GM21381 (cell line): ENCODE measurements around the gene UPF1.

Source experiments
- ATAC-seq: cut with Tn5 transposase; IDR thresholded peaks from one replicate; pipeline ENCODE4 v1.9.1; 2021; ENCODE audit warnings: mild to moderate bottlenecking, moderate library complexity; ENCODE audit not compliant: unreplicated experiment

UPF1 gene

DNA sequence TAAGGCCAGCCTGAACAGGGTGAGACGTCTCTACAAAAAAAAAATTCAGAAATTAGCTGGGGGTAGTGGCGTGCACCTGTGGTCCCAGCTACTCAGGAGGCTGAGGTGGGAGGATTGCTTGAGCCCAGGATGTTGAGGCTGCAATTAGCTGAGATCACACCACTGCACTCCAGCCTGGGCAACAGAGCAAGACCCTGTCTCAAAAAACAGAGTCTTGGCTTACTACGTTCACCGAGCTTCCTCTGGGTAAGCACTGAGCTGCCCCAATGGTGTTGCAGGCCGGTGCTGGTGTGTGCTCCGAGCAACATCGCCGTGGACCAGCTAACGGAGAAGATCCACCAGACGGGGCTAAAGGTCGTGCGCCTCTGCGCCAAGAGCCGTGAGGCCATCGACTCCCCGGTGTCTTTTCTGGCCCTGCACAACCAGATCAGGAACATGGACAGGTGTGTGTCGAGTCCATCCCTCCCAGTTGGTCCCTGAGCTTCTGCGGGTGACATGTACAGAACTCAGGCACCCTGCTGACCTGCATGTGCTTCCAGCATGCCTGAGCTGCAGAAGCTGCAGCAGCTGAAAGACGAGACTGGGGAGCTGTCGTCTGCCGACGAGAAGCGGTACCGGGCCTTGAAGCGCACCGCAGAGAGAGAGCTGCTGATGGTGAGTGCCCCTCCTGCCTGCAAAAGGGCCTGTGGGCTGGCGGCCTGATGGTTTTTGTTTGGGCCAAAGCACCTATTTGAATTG is 24.1 kb downstream of the UPF1 start:
- ATAC-seq: no peak

DNA sequence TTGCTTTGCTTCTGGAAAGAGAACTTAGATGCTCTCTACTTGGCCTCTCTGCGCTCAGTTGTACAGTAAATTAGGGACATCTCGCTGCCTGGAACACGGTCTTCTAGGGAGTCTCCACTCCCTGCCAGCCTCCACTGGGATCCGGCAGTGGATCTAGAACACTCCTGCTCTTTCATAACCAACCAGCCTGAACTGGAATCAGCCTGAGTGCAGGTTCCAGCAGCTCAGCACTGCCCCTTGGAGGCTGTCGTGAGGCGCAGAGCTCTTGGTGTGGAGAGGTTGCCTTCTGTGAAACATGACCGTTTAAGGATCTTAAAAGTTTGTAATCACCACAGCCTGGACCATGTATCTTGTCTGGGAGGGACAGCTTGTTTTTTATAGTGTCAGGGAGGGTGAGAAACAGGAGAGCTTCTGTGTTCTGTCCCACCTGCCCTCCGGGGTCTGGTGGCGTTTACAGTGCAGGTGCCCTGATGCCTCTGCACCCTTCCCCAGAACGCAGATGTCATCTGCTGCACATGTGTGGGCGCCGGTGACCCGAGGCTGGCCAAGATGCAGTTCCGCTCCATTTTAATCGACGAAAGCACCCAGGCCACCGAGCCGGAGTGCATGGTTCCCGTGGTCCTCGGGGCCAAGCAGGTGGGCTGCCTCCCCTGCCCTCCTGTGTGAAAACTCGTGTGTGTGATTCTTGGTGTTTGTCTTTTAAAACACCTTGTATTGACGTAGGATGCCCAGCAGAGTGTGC is 24.8 kb downstream of the UPF1 start:
- no peak for ATAC-seq

DNA sequence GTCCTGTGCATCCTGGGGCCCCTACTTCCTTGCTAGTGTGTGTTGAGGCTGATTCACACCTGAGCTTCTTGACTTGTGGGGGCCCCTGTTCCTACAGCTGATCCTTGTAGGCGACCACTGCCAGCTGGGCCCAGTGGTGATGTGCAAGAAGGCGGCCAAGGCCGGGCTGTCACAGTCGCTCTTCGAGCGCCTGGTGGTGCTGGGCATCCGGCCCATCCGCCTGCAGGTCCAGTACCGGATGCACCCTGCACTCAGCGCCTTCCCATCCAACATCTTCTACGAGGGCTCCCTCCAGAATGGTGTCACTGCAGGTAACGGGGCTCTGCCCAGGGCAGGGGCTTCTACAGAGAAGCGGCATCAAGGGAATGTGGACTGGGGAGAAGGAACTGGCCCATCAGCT is 25.5 kb downstream of the UPF1 start:
- ATAC-seq: no peak

DNA sequence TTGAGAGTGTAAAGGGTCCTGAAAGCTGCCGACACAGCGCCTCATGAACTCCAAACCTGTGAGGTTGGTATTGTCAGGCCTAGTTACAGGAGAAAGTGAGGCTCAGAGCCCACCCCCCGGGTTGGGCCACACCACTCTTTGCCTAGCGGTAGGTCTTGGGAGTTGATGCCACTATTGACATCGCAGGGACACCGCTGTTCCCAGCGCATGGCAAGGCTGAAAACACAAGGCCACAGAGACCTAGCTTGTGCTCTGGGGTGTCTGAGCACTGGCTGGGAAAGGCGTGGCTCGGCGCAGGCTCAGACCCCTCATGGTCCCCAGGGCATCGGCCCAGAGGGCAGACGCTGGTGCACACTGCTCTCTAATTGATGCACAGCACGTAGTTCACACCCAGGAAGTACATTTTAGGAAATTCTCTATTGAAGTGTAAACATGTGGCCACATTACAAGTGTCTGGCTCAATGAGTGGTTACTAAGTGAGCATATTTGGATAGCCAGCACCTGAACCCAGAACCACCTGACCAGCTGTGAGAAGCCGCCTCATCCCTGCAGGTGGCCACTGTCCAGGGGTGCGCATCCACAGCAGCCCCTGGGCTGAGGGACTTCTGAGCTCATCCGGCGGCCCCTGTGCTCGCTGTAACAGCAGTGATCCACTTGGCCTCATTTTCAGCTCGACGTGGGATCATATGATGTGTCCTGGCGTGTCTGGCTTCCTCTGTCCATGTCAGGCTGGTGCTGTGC is 27.3 kb downstream of the UPF1 start:
- ATAC-seq: no peak

DNA sequence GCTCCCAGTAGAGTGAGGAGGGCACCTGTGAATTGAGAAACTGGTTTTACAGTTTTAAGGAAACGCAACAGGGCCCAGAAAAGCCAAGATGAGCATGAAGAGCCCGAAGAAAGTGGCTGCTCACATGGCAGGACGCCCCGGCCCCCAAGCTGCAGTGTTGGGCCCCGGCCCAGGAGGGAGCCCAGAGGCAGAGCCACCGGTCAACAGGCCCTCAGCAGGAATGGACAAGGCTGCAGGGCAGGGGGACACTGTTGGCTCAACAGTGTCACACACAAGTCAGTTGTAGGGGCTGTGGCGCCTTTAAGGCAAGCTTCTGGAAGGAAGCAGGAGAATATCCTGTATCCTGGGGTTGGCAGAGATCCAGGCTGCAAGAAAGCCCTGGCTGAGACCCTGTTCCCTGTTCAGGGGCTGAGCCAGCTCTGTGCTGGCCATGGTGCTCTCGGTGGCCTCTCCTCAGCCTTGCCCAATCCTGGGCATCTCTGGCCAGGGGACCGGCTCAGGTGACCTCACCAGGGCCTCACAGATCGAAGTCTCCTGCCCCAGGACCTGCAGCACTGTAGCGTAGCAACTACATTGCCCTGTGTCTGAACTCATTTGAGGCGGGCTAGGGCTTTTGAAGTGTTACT is 28.0 kb downstream of the UPF1 start:
- ATAC-seq: no peak

DNA sequence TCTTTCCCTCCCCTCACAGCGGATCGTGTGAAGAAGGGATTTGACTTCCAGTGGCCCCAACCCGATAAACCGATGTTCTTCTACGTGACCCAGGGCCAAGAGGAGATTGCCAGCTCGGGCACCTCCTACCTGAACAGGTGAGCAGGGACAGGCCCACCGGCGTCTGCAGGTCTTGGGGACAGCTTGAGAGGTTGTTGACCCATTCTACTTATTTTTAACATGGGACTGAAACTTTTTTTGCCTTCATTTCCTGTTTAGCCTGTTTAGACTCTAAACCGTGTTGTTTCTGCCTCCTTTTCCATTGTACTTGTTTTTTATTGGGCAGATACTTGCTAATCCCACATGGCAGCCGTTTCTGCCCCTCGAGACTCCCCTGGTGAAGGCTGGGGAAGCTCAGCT is 28.5 kb downstream of the UPF1 start:
- ATAC-seq: no peak

DNA sequence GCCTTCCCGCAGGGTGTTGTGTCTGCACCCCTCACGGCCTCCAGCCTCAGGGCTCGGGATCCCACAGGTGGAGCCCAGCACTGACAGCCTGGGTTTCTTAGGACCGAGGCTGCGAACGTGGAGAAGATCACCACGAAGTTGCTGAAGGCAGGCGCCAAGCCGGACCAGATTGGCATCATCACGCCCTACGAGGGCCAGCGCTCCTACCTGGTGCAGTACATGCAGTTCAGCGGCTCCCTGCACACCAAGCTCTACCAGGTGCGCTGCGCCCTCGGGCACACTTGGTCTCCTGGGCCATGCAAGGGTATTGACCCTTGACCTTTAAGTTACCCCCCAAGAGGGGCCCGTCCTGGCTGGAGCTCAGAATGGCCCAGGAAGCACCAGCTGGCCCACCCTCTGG is 29.0 kb downstream of the UPF1 start:
- ATAC-seq: no peak

DNA sequence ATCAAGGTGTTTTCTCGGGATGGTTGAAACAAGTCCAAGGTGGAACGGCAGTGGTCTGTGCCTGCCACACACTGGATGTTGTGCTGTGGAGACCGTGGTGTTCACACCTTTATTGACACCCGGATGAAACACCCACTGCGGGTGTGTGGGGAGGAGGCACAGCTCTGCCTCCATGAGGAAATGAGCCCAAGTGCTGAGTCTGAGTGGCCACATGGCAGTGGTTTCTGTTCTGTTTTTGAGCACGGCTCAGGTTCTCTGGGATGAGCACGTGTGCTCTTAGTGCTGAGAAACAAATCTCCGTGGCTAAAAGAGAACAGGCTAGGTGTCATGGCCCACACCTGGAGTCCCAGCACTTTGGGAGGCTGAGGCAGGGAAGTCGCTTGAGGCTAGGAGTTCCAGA is 29.5 kb downstream of the UPF1 start:
- ATAC-seq: no peak

DNA sequence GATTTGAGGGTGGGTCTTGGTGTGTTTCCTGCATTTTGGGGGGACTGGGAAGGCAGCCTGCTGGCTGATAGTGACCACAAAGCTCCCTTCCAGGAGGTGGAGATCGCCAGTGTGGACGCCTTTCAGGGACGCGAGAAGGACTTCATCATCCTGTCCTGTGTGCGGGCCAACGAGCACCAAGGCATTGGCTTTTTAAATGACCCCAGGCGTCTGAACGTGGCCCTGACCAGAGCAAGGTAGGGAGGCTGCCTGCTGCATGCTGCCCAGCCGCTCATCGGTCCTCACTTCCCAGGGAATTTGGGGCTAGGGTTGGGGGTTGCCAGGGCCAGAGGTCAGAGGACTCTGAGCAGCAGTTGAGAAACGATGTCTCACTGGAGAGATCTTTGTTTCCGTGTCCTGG is 30.2 kb downstream of the UPF1 start:
- ATAC-seq: no peak

DNA sequence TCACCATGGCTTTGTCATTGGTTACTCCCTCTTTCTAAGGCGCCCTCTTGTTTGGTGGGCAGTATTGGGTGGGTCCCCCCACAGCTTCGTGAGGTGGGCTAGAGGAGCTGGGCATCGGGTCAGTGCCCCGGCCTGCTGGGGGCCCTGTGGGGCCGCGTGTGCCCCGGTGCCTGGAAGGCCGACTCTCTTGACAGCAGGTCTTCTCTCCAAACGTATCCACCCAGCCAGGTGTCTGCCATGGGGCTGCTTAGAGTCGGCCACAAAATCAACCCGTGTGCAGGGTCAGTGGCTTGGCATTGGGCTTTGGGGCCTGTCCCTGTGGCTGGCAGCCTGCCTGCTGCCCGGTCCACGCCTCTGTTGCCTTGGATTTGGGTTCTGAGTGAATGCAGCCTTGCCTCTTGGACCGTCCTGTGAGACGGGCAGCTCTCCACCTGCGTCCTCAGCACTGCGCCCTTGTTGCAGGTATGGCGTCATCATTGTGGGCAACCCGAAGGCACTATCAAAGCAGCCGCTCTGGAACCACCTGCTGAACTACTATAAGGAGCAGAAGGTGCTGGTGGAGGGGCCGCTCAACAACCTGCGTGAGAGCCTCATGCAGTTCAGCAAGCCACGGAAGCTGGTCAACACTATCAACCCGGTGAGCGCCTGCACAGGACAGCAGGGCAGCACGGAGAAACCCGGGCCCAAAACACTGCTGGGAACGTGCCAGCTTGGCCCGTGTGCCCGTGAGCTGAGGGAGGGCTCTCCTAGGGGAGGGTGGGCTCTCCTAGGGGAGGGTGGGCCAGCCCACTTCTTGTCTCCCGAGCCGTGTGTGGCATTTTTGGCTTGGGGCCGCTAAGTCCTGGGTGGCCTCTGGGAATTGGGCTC is 31.4 kb downstream of the UPF1 start:
- ATAC-seq: no peak

DNA sequence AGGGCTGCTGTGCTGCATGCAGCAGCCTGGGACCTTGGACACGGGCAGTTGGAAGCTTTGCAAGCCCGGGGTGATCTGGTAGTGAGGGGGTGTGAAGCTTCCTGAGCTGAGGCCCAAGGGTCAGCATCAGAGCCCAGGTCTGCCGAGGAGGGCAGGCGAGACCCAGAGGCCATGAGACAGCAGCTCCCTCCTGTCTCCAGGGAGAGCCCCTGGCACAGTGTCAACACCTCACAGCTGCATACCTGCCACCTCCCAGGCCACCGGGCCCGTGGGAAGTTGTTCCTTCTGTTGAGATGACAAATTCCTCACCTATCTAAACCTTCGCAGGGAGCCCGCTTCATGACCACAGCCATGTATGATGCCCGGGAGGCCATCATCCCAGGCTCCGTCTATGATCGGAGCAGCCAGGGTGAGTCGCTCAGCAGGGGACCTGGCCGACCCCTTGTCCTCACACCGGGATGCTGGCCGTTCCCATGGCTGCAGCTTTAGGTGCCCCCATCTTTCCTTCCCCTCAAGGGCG is 32.1 kb downstream of the UPF1 start:
- ATAC-seq: no peak

DNA sequence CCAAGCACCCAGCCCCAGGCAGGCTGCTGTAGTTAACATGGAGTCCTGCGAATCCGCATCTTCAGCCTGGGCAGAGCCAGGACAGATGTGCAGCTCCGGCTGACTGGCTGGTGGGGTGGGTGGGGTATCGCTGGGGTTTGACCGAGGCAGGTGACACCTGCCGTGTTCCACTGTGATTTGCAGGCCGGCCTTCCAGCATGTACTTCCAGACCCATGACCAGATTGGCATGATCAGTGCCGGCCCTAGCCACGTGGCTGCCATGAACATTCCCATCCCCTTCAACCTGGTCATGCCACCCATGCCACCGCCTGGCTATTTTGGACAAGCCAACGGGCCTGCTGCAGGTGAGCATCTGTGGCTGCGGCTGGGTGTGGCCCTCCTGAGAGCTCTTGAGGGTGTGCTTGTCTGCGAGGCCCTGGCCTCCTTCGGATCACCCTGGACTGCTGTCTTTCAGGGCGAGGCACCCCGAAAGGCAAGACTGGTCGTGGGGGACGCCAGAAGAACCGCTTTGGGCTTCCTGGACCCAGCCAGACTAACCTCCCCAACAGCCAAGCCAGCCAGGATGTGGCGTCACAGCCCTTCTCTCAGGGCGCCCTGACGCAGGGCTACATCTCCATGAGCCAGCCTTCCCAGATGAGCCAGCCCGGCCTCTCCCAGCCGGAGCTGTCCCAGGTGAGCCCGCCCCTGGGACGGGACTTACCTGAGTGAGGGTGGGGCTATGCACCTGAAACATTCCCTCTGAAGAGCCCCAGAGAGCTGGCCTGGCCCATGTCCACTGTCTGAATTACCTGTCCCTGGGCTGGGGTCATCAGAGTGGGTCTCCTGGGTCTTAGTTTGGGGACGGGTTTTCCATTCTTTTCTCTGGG is 33.6 kb downstream of the UPF1 start:
- ATAC-seq: no peak

DNA sequence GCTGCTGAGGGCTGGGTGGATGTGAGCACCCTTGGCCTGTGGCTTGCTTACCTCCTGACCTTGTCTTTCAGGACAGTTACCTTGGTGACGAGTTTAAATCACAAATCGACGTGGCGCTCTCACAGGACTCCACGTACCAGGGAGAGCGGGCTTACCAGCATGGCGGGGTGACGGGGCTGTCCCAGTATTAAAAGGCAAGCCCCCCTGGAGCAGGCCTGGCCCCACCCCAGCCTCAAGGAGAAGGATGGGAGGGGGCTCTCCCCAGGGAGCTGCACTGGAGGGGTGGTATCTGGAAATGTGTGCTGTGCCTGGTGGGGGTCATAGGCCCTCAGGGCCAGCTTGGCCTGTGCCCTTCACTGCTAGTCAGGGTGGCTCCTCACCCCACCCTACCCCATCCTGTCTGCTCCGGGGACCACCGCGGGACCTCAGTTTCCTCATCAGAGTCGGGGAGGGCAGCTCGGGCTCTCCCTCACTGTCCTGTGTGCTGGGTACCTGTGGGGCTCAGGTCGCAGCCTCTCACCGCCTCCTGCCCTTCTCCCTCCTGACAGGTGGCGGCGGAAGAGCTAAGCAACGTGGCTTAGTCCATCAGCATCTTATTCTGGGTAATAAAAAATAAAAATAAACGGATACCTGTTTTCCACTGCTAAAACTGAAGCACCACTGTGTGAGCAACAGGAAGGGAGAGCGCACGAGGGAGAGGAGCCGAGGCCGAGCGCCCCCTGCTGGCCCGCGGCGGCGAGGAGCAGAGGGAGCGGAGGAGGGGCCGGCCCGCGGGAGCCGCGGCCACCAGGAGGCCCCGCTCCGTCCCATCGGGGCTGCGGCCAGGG is 34.4 kb downstream of the UPF1 start:
- no peak for ATAC-seq

DNA sequence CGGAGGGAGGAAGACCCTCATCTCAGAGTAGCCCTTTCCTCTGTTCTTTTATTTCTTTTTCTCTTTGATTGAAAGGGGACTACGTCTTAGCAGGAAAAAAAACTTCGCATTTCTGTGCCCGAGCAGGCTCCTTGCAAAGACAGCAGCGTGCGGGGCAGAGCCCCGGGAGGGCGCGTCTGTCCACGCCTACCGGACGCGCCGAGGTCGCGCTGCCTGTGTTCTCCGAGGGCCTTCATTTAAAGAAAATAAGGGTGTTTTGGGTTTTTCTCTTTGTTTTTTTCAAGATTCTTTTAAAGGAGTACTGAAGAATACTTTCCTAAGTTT is 35.0 kb downstream of the UPF1 start:
- ATAC-seq: no peak

DNA sequence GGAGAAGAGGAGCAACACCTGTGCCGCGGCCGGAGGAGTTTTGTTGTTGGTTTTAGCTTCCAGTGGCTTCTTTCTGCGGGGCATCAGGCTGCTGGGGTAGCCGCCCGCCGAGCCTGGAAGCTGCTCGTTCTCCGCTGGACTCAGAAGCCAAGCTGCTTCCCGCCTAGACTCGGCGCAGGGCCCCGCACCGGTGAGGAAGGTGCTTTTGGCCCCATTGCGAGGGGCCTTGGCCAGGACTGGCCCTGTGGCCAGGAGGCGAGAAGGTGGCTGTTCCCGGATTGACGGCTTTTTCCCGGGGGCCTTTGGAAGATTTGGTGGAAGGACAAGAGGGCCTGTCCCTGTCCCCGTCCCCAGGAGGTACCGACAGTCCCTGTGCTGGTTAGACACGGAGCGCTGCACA is 35.4 kb downstream of the UPF1 start:
- ATAC-seq: no peak

DNA sequence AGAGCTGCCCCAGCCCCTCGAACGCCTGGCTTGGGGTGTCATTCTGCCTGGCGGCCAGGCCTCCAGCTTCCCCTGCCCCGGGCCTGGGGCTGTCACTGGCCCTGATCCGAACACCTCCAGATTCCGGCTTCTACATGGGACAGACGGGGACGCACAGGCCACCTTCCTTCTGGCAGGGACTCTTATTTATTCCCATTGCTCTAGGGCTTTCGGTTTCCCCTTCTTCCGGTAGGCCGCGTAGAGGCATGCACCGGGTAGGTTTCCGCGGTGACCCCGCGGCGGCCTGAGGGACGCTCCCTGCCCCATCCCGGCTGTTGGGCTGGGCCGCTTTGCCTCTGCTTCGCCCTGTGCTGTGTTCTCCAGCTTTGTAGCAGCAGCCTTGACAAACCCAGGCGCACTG is 36.0 kb downstream of the UPF1 start:
- no peak for ATAC-seq

DNA sequence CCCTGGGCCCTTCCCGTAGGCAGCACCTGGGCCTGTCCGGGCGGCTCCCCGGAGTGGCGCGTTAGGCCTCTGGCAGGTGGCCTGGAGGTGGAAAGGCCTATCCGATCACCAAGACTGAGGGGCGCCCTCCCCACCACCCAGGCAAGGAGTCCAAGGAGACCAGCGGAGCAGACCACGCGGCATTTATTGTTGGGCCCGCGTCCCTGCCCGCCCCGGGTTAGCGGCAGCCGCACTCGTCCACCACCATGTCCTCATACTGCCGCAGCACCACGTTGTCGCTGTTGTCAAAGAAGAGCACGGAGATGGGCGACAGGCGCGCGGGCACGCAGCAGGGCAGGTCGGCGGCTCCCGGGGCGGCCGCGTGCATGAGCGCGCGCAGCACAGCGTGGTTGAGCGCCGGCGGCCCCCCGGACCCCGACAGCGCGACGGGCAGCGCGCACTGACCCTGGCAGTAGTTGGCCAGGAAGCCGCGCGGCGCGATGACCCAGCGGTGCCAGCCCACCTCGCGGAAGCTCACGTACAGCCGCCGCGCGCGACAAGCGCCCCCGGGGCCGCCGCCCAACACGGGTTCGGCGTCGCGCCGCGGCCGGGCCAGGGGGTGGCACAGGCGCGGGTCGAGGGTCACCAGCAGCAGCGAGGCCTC is 36.7 kb downstream of the UPF1 start:
- ATAC-seq: no peak

DNA sequence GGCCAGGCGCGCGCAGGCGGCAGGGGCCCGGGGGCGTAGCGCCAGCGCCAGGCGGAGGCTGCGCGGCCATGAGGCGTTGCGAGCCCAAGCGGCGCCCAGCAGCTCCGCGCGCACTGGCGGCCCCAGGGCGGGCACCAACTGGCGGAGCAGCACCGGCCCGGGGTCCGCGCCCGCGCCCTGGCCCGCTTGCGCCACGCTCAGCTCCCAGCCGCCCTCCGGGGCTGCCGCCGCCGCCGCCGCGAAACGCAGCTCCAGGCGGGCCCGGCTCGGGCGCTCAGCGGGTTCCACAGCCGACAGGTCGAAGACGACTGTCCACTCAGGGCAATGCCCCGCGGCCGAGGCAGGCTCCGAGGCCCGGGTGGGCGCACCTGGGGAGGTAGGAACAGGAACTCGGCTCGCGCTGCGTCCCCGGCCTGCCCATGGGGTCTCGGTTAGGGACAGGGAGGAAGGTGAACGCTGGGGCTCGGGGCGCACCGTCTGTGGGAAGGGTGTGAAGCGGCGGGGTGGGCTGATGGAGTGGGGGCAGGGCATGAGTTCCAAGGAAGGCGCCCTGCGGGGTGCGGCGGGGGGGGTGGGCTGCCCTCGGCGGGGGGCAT is 37.4 kb downstream of the UPF1 start:
- no peak for ATAC-seq
